AG04450 (cell line): Measurements from ENCODE around the gene FN3K. TPM values are rescaled to one million over a fixed set of nuclear protein-coding genes. Genes with fewer than 3 reads are reported as not detected.

Source experiments
- CTCF ChIA-PET: fragments of 300-600, 350-600 bp; formaldehyde crosslinking; extraction: SDS; loops from one replicate; lab custom pipeline; 2022; ENCODE audit warnings: antibody characterized with exemption, inconsistent platforms; lab: Charles Lee
- POLR2A ChIA-PET: fragments of 350-600 bp; formaldehyde crosslinking; extraction: SDS; loops from one replicate; lab custom pipeline; 2021; ENCODE audit warnings: antibody characterized with exemption, inconsistent platforms; lab: Yijun Ruan, JAX
- DNase-seq: peaks from one replicate; pipeline ENCODE4 v3.0.0-alpha.2; 2011; ENCODE audit warnings: low read depth, low spot score
- H3K27ac ChIP-seq: one replicate; pipeline ENCODE4 v1.5.1; 2012; ENCODE audit warnings: low read depth, low read length, control low read depth
- H3K27me3 ChIP-seq: one replicate; pipeline ENCODE4 v1.6.0; 2012; ENCODE audit warnings: low read length; ENCODE audit not compliant: control insufficient read depth, insufficient read depth
- H3K4me3 ChIP-seq: 2 replicates; pipeline ENCODE4 v1.5.1; 2011; ENCODE audit warnings: mild to moderate bottlenecking, low read depth, low read length, control low read depth
- H3K9me3 ChIP-seq: 2 replicates; pipeline ENCODE4 v1.5.1; 2012; ENCODE audit warnings: low read length; ENCODE audit not compliant: control insufficient read depth, insufficient read depth
- polyA plus RNA-seq: library from polyadenylated mRNA; depleted of rRNA; stranded (reverse); fragments of >200 nt; gene quantifications from 2 replicates; pipeline ENCODE4 v1.2.3, GENCODE V29; 2011
- TF ChIP-seq, protein P1 (sequence below): IDR thresholded peaks from 2 replicates; pipeline ENCODE4 v1.5.1; 2011; ENCODE audit warnings: low read depth, low read length, control low read depth, inconsistent platforms

Gene FN3K
- polyA plus RNA-seq, 1 experiment: 1.6 TPM

DNA sequence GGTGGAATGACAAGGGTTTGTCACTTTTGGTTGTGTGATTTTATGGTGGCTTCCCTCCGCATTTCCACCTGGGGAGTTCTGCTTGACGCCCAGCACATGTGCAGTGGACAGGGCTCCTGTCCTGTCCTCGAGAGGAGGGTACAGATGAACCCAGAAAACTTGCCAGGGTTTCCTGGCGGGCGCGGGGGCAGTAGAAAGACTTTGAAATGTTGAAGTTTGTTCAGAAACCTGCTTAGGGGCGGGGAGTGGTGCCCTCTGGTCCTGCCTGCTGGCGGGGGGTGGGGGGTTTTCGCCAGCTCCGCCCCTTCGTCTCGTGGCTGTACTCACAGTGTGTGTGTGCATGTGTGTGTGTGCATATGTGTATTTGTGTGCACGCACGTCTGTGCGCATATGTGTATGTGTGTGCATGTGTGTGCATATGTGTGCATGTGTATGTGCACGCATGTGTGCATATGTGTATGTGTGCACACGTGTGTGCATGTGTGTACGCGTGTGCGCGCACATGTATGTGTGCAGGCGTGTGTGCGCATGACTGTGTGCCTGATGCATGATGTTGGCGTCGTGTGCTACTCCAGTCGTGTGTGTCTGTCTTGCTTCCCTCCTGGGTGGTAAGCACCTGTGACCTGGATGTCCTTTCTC, 12.1 kb upstream of the FN3K start:
- H3K4me3 ChIP-seq: no peak overlapping the region
- no peaks in the 10 kb centered on the region for H3K27me3 ChIP-seq
- TF ChIP-seq, protein P1, sequence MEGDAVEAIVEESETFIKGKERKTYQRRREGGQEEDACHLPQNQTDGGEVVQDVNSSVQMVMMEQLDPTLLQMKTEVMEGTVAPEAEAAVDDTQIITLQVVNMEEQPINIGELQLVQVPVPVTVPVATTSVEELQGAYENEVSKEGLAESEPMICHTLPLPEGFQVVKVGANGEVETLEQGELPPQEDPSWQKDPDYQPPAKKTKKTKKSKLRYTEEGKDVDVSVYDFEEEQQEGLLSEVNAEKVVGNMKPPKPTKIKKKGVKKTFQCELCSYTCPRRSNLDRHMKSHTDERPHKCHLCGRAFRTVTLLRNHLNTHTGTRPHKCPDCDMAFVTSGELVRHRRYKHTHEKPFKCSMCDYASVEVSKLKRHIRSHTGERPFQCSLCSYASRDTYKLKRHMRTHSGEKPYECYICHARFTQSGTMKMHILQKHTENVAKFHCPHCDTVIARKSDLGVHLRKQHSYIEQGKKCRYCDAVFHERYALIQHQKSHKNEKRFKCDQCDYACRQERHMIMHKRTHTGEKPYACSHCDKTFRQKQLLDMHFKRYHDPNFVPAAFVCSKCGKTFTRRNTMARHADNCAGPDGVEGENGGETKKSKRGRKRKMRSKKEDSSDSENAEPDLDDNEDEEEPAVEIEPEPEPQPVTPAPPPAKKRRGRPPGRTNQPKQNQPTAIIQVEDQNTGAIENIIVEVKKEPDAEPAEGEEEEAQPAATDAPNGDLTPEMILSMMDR: no peak
- no peaks in the 10 kb centered on the region; the same call in 1 of the 2 replicates for H3K9me3 ChIP-seq
- H3K27ac ChIP-seq: no peak overlapping the region
- no peak for DNase-seq
- ChIA-PET CTCF (no interaction called here), POLR2A (no interaction called here)

DNA sequence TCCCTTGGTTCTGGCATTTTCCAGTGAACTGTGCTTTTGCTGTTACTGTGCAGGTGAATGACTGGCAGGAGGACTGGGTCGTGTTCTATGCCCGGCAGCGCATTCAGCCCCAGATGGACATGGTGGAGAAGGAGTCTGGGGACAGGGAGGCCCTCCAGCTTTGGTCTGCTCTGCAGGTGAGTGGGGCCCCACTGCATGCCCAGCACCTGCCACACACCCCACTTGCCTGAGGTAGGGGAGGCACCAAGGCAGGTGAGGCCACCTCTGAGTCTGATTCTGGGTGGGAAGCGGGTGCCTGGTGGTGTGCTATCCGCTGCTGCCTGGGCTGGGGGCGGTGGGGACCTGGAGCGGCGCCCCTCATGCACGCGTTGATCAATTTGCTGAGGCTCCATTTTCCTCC, 9.0 kb upstream of the FN3K start:
- no peak for DNase-seq
- CTCF ChIA-PET: no interaction called here
- no peak overlapping the region for H3K27ac ChIP-seq
- POLR2A ChIA-PET: no interaction called here
- H3K9me3 ChIP-seq: no peaks in the 10 kb centered on the region; the same call in 1 of the 2 replicates
- TF ChIP-seq, protein P1: no peak
- no peaks in the 10 kb centered on the region for H3K27me3 ChIP-seq
- H3K4me3 ChIP-seq: no peak overlapping the region

DNA sequence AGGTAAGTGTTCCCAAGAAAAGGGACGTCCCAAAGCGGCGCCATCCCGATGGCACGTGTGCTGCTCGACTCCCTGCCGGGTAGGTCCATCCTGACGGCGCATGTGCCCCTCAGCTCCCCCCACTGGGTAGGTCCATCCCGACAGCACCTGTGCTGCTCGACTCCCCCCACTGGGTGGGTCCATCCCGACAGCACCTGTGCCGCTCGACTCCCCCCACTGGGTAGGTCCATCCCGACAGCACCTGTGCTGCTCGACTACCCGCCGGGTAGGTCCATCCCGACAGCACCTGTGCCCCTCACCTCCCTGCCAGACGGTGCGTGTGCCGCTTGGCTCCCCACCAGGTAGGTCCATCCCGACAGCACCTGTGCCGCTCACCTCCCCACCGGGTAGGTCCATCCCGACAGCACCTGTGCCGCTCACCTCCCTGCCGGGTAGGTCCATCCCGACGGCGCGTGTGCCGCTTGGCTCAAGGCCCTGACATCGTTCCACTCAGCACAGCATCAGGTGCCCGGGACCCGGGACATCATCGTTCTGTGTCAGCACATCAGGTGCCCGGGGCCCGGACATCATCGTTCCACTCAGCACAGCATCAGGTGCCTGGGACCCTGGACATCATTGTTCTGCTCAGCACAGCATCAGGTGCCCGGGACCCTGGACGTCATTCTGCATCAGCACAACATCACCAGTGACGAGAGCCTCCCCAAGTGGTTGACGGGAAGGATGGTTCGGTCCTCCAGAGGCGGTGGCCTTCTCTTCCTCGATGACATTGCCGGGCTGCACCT, 5.7 kb upstream of the FN3K start:
- ChIA-PET POLR2A (no interaction called here), CTCF (no interaction called here)
- TF ChIP-seq, protein P1: no peak
- DNase-seq: no peak
- Histone ChIP-seq H3K9me3 (peaks cover 29% of the 10 kb centered on the region), H3K27ac (no peak overlapping the region), H3K27me3 (no peaks in the 10 kb centered on the region), H3K4me3 (no peak overlapping the region)

DNA sequence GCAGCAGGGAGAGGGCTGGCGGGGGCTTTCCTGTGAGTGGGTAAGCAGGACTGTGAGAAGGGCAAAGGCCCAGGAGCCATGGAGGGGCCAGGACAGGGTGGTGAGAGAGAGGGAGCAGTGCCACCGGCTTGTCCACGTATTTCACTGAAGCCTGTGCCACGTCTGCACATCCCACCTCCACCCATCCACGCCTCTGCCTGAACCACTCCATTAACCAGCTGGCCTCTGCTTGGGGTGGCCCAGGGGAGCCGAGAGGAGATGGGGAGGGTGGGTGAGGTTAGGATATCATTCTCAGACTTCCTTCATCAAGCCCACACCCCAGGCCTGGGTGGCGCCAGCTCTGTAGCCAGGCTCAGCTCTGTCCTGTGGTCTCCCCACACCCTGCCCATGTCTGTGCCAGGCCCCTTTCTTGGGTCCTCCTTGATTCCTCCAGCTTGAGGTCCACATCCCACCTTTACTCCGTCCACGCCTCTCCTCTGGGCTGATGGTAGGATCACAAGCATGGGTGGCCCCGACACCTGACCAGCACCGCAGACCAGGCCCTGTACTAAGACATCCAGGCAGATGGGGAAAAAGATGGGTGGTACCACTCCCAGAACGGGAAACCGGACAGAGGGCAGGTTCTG, 3.2 kb upstream of the FN3K start:
- POLR2A ChIA-PET: no interaction called here
- no peak overlapping the region for H3K4me3 ChIP-seq
- H3K27ac ChIP-seq: no peak overlapping the region
- CTCF ChIA-PET: no interaction called here
- H3K9me3 ChIP-seq: peaks cover 29% of the 10 kb centered on the region
- TF ChIP-seq, protein P1: no peak
- no peak for DNase-seq
- H3K27me3 ChIP-seq: no peaks in the 10 kb centered on the region
